ENCODE results near the gene APCDD1. TPM values are rescaled to one million over a fixed set of nuclear protein-coding genes. Genes with fewer than 3 reads are reported as not detected.

The APCDD1 gene
- total RNA-seq, 4 donors from 2014 or later = 47.6 to 191 (median 118) TPM

DNA sequence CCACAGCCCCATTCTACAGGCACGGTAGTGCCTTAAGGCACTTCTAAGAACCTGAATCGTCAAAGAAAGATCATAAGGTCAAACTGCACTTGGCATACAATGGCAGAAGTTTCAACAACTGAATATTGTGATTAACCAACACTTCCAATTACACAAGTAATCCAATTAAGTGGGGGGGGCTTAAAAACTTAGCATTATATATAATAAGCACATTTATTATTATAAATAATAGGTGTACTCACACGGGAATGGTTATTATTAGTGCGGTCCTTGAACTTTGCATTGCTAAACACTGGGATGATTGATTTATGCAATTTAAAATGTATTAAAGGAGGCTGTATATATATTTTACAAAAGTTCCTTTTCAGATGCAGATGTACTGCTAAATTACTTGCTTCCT, 7.6 kb downstream of the APCDD1 start:
- TF ChIP-seq, protein P1, sequence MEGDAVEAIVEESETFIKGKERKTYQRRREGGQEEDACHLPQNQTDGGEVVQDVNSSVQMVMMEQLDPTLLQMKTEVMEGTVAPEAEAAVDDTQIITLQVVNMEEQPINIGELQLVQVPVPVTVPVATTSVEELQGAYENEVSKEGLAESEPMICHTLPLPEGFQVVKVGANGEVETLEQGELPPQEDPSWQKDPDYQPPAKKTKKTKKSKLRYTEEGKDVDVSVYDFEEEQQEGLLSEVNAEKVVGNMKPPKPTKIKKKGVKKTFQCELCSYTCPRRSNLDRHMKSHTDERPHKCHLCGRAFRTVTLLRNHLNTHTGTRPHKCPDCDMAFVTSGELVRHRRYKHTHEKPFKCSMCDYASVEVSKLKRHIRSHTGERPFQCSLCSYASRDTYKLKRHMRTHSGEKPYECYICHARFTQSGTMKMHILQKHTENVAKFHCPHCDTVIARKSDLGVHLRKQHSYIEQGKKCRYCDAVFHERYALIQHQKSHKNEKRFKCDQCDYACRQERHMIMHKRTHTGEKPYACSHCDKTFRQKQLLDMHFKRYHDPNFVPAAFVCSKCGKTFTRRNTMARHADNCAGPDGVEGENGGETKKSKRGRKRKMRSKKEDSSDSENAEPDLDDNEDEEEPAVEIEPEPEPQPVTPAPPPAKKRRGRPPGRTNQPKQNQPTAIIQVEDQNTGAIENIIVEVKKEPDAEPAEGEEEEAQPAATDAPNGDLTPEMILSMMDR (IDR thresholded peaks at IDR 0.05; ENCODE audit: low read depth) = no peak

DNA sequence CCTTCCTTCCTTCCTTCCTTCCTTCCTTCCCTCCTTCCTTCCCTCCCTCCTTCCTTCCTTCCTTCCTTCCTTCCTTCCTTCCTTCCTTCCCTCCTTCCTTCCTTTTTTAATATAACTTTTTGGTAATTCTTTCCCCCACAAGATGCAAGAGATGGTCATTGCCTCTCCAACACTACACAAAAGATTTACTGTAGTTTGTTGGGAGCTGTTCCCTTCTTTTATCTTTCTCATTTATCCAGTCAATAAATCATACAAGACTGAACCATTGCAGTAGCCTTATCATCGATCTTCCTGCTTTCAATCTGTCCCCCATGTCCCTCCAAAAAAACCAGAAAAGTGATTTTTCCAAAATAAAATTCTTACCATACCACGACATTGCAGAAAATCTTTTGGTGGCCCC, 8.2 kb downstream of the APCDD1 start:
- TF ChIP-seq, protein P1 (IDR thresholded peaks at IDR 0.05; ENCODE audit: low read depth) = no peak

DNA sequence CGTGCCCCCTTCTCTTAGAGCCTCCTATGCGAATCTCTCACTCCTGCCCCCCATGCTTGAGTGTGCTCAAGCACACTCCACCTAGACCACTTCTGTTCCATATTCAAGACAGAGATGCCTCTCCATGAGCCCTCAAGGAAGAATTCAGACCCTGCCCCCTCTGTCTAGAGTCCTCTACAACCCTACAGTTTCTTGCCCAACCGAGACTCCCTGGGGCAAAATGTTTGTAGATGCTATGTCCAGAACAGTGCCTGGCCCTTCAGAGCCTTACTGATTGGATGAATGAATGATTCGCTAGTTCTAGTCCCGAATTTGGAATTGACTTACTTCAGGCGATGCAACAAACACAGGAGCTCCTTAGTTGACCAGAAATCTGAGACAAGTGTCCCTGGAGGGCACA, 8.7 kb downstream of the APCDD1 start:
- TF ChIP-seq, protein P1 (IDR thresholded peaks at IDR 0.05; ENCODE audit: low read depth) = no peak

DNA sequence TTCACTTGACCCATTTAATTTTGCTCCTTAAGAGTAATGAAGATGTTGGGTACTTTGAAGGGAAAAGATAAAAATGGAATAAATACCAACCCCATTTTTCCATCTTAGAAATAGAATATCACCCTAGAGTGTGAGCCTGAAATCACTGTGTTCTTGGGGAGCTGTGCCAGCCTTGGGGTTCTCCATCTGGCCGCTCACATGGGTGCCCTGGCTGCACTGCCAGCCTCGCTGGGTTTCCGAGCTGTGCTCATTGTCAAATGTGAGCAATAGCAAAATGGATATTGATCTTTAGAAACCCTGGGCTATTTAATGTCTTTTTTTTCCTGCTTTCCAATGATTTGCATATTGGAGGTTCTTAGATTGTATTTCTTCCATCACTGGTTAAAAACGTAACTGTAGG, 9.3 kb downstream of the APCDD1 start:
- TF ChIP-seq, protein P1 (IDR thresholded peaks at IDR 0.05; ENCODE audit: low read depth) = no peak

DNA sequence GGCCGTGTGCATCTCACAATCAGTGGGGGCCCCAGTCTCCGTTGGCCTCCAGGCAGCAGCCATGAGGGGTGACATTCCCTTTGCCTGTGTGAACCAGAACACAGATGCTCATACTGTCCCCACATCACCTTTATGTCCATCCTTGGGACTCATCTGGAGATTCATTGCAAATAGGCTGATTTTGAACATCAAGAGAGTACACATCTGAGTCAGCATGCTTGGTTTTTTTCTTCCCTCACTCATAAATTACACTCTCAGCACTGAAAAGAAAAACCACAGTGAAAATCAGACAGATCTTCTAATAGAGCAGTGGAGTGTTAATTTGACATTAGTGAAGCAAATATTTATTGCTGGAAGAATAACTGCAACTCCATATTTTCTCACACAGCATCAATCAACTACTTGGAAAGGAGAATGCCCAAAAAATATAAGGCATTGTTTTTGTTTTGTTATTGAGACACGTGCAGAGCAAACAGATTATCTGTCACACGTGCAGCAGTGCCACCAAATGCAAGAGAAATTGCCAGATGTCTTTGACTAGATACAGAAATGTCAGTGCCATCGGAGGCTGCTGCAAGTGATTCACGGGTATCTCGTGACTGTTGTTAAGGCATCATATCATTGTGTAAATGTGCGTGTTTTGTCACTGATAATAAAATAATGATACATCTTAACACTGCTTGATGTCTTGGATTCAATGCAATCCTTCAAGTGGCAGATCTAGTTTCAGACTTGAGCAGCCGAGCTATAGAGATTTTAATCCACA, 10.9 kb downstream of the APCDD1 start:
- TF ChIP-seq, protein P1 (IDR thresholded peaks at IDR 0.05; ENCODE audit: low read depth) = no peak

DNA sequence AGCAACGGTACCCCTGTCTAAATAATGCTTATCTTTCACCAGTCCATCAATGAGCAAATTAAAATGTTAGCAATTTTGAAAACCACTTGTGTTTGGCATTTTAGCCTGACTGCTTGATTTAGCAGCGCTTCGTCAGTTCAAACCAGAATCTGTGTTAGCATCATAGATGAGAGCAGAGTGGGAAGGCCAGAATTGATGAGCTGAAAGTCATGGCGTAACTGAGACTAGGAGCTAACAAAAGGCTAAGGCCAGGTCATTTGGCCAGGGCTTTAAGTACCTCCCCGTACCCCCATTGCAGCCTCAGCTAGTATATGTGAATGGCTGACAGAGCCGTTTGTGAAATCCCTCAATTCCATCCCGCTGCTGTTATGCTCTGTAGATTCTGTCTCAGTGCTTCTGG, 16.0 kb downstream of the APCDD1 start:
- TF ChIP-seq, protein P1 (IDR thresholded peaks at IDR 0.05; ENCODE audit: low read depth) = no peak

DNA sequence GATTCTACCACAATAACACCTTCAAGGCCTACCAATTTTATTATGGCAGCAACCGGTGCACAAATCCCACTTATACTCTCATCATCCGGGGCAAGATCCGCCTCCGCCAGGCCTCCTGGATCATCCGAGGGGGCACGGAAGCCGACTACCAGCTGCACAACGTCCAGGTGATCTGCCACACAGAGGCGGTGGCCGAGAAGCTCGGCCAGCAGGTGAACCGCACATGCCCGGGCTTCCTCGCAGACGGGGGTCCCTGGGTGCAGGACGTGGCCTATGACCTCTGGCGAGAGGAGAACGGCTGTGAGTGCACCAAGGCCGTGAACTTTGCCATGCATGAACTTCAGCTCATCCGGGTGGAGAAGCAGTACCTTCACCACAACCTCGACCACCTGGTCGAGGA, 17.1 kb downstream of the APCDD1 start:
- TF ChIP-seq, protein P1 (IDR thresholded peaks at IDR 0.05; ENCODE audit: low read depth) = no peak
